Activated naive CD4-positive, alpha-beta T cell treated with anti-CD3 and anti-CD28 coated beads, Interleukin-2, amount 50 U/mL, for 24 hours (primary cell): Measurements from ENCODE around the gene GOSR2.
"Not testable (repeated sequence)": the region's sequence is repeated elsewhere in the genome, so short reads cannot be mapped to it uniquely, and the experiment has no call there.

Experiments used
- H3K27ac Mint-ChIP-seq: one replicate; pipeline ENCODE4 v1.8.0; 2021; ENCODE audit warnings: mild to moderate bottlenecking, mixed read lengths
- H3K27me3 Mint-ChIP-seq: one replicate; pipeline ENCODE4 v1.8.0; 2021; ENCODE audit warnings: mixed read lengths
- H3K36me3 Mint-ChIP-seq: one replicate; pipeline ENCODE4 v1.8.0; 2021; ENCODE audit warnings: mixed read lengths
- H3K4me1 Mint-ChIP-seq: one replicate; pipeline ENCODE4 v1.8.0; 2021; ENCODE audit warnings: mixed read lengths
- H3K4me3 Mint-ChIP-seq: one replicate; pipeline ENCODE4 v1.8.0; 2021; ENCODE audit warnings: mild to moderate bottlenecking, mixed read lengths
- H3K9me3 Mint-ChIP-seq: one replicate; pipeline ENCODE4 v1.8.0; 2021; ENCODE audit warnings: mixed read lengths

Gene GOSR2

DNA sequence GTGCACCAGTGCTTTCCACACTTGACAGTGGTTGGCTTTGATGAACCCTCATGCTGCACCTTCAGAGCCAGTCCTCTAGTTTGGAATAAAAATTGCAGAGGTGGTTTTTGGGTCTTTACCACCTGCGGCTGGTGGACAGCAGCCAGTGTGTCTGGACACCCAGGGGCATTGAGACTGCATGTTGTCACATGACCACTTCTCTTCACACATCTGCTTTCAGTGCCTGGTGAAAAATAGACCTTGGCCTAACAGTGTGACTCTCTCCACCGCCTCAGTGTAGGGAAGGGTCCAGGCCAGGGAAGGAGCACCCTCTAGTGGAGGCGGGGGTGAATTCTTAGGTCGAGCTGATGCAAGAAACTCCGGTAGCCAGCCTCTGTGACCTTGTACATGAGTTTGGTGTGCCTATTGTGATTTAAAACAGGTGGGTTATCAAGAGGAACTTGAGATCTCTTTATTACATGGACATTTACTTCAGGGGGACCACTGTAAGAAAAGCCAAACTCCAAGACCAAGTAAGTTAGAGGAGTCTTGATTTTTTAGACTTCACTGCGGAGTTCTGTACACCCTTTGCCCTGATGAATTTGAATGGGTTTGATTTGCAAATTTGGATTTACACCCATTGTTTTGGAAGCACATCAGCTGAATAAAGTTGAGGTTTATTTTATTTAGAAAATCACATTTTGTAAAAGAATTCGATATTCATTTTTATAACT is 17.9 kb downstream of the GOSR2 start:
- Mint-ChIP-seq H3K9me3 (no peaks in the 10 kb centered on the region), H3K36me3 (peaks cover 4% of the 10 kb centered on the region), H3K4me1 (peaks cover 21% of the 10 kb centered on the region), H3K27ac (peak overlapping the region; percentile 68), H3K4me3 (no peak overlapping the region), H3K27me3 (no peaks in the 10 kb centered on the region)

DNA sequence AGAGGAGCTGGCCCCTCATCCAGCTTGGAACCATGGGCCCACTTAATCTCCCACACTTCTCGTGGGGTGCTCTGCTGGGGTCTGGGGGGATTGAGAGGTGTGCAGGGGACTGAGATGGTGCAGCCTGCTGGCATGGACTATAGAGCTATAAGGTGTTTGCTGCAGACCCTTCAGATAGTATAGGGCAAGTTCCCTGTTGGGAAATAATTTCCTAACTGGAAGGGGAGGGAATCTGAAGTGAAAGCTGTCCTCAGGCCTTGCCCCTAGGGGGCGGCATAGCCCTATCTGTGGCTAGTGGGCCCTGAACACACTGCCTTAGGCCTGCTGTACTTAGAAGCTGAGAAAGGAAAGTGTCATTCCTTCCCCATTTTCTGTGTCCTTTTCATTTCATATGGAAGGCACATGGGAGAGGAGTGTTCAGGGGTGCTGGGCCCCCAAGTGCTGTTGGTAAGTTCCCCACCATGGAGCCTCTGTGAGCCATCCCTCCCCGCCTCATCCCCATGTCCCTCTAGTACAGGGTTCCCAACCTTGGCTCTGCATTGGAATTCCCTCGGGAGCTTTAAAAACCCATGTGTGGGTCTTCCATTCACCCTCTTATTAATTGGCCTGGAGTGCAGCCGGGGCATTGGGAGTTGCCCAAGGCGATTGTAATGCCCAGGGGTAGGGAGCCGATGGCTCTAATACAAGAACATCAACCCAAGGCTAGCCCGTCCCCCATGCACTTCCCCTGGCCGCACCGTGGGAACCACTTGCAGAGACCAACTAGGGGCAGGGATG is 19.7 kb downstream of the GOSR2 start:
- H3K9me3 Mint-ChIP-seq: no peaks in the 10 kb centered on the region
- no peaks in the 10 kb centered on the region for H3K27me3 Mint-ChIP-seq
- H3K4me1 Mint-ChIP-seq: peaks cover 21% of the 10 kb centered on the region
- H3K27ac Mint-ChIP-seq: no peak overlapping the region
- peaks cover 1% of the 10 kb centered on the region for H3K36me3 Mint-ChIP-seq
- H3K4me3 Mint-ChIP-seq: no peak overlapping the region

DNA sequence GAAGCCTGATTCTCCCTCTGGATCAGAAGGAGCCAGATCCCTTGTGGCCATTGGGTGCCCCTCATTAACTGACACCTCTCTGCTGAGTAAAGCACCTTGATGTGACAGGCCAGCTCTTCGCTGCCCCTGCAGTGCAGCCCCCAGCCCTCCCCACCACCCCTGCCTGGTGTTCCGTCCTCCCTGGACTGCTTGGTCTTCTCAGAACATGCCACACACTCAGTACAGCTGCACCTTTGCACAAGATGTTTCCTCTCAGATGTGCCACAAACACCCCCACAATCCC is 20.2 kb downstream of the GOSR2 start:
- H3K9me3 Mint-ChIP-seq: no peaks in the 10 kb centered on the region
- H3K36me3 Mint-ChIP-seq: no peaks in the 10 kb centered on the region
- H3K4me3 Mint-ChIP-seq: no peak overlapping the region
- no peak overlapping the region for H3K27ac Mint-ChIP-seq
- H3K27me3 Mint-ChIP-seq: no peaks in the 10 kb centered on the region
- H3K4me1 Mint-ChIP-seq: peaks cover 21% of the 10 kb centered on the region

DNA sequence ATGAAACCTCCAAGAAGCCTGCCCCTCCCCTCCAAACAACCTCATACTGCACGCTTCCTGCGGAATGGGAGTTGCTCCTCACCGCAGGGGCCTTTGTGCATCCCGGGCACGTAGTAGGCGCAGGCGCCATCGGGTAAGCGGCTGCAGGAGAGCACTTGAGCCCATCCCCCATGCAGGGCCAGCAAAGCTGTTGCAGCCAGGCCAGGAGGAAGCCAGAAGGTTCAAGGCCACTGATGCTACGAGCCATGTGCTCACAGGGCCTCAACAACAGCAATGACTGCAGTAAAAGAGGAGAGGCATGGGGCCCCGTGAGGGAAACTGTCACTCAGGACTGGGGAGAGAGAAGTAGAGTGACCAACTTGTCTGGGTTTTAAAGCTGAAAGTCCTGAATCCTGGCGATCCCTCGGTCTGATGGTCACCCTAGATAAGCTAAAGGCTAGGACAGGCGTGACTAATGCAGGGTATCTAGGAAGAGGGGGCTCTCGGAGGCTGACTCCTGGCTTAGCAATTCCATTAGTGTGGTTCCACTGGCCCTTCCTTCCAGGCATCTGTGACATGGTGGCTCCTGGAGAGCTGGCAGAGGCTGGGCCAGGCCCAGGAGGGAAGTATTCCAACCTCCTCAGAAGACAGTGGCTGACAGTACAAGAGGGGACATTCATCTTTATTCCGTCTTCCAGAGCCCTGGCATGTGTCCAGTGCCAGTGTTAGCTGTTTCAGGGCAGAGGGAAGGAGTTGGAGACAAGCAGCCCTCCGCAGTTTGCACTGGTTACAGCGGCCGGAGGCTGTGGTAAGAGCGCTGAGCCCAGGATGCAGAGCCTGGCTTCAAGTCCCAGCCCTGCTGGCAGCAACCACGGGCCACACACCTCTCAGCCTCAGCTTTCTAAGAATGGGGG is 20.8 kb downstream of the GOSR2 start:
- Mint-ChIP-seq H3K4me1 (peaks cover 21% of the 10 kb centered on the region), H3K27me3 (no peaks in the 10 kb centered on the region), H3K36me3 (no peaks in the 10 kb centered on the region), H3K9me3 (no peaks in the 10 kb centered on the region), H3K4me3 (no peak overlapping the region), H3K27ac (no peak overlapping the region)

DNA sequence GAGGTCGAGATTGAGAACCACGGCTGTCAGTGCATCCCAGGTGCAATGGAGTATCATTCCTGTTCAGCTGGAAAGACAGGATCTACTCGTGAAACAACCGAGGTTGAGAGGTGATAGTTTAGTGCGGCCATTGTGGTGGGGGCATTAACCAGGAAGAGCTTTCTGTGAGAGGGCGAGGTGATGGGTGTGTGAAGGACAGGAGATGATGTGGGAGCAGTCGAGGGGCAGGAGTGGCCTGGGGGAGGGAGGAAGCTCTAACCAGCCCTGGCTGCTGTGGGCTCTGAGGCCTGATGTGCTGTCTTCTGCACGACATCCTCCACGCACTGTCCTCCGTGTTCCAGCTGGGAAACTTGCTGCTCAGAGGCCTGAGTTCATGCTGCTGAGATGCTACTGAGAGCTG is 22.0 kb downstream of the GOSR2 start:
- peaks cover 3% of the 10 kb centered on the region for H3K36me3 Mint-ChIP-seq
- no peak overlapping the region for H3K27ac Mint-ChIP-seq
- no peaks in the 10 kb centered on the region for H3K27me3 Mint-ChIP-seq
- peaks cover 21% of the 10 kb centered on the region for H3K4me1 Mint-ChIP-seq
- H3K4me3 Mint-ChIP-seq: no peak overlapping the region
- H3K9me3 Mint-ChIP-seq: no peaks in the 10 kb centered on the region

DNA sequence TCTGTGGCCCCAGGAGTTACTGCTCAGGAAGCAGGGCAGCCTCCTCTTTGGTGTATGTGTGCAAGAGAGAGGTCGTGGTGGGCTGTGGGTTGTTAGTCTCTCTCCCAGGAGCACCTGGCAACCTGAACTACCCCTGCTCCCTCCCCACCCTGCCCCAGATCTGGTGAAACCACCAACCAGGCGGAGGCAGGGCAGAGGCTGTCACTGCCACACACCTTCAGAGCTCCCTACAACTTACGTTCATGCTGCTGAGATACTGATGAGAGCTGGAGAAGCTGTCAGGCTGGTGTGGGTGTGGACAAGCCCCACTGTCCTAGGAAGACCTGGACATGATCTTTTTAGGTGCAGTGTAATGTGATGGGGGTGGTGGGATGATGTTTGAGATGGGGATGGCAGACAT is 24.3 kb downstream of the GOSR2 start:
- H3K27me3 Mint-ChIP-seq: no peaks in the 10 kb centered on the region
- no peaks in the 10 kb centered on the region for H3K9me3 Mint-ChIP-seq
- H3K4me3 Mint-ChIP-seq: no peak overlapping the region
- no peak overlapping the region for H3K27ac Mint-ChIP-seq
- peaks cover 21% of the 10 kb centered on the region for H3K4me1 Mint-ChIP-seq
- H3K36me3 Mint-ChIP-seq: peaks cover 3% of the 10 kb centered on the region

DNA sequence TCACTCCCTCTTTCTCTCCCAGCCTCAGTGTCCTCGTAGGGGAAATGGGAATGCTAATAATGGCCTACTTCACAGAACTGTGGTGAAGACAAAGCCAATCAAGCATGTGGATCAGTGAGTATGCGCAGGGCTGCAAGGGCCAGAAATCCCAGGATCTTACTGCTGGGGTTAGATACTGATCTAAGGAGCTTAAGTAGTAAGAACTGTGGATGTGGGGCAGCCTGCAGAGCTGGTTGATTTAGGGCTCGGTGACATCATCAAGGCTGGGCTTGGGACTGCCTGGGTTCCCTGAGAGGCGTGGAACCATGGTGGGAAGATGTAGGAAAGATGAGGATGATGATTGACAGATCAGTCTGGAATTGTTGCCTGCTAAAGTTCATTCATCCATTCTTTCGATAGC is 25.6 kb downstream of the GOSR2 start:
- Mint-ChIP-seq H3K4me1 (peaks cover 17% of the 10 kb centered on the region), H3K4me3 (no peak overlapping the region), H3K36me3 (peaks cover 3% of the 10 kb centered on the region), H3K9me3 (no peaks in the 10 kb centered on the region), H3K27me3 (no peaks in the 10 kb centered on the region), H3K27ac (no peak overlapping the region)

DNA sequence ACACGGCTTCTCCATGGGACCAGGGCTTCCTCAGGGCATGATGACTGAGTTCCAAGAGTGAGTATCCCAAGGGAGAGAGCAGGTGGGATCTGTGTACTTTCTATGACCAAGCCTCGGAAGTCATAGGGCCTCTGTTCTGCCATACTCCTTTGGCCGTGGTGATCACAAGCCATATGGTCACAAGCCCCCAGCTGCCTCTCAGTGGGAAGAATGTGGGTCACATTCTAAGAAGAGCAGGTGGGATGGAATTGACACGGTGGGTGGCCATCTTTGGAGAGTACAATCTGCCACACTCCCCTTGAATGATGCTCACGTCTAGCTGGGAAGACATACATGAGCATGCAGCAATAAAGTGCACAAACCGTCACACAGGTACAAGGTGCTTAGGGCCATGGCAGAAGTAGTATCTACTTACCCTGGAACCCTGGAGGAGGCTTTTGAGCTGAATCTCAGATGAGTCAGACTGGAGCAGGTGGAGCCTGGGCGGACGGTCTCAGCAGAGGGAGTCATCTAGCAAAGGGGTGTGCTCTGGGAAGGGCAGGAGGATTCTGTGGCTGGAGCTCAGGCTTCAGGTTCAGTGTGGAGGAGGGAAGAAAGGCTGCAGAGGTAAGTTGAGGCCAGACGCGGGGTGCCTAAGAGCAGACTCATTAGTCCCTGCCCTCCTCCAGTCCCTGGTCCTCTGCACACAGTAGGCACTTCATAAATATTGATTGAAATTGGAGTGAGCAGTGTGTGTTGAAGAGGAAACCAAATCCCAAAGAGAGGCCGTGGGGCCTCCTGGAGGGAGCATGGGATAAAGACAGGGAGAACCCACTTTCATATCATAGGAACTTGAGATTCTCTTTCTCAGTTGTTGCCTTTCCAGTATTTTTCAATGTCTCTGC is 26.6 kb downstream of the GOSR2 start:
- Mint-ChIP-seq H3K36me3 (peaks cover 3% of the 10 kb centered on the region), H3K4me1 (peaks cover 9% of the 10 kb centered on the region), H3K27ac (no peak overlapping the region), H3K9me3 (no peaks in the 10 kb centered on the region), H3K27me3 (no peaks in the 10 kb centered on the region), H3K4me3 (no peak overlapping the region)

DNA sequence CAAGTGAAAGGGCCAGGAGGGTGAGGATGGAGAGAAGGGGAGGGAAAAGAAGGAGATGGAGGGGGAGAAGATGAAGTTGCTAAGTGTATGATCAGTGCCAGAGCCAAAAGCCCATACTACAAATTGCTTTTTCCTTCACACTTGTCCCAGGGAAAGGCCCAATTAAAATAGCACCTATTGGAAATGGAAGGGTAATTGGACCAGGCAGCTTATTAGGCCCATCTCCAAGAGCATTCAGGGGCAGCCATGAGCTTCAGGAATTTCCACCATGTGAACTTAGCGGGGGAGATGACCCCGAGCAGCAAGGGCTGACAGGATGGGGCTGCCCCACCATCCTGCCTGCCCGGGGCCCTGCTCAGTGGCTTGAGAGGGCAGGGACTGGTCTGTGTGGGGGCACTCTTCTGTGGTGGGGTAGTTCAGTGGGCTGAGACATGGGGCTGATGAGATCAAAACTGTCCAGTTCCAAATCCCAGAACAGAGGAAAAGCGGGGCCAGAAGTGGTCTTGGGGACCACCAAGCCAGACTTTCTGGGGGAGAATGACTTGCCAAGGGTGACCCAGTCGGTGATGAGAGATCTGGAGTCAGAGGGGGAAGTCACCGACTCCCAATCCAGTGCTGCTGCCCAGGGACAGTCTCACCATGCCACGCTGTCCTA is 27.5 kb downstream of the GOSR2 start:
- no peak overlapping the region for H3K4me3 Mint-ChIP-seq
- H3K27me3 Mint-ChIP-seq: no peaks in the 10 kb centered on the region
- H3K36me3 Mint-ChIP-seq: peaks cover 4% of the 10 kb centered on the region
- no peak overlapping the region for H3K27ac Mint-ChIP-seq
- no peaks in the 10 kb centered on the region for H3K9me3 Mint-ChIP-seq
- H3K4me1 Mint-ChIP-seq: peaks cover under 1% of the 10 kb centered on the region

DNA sequence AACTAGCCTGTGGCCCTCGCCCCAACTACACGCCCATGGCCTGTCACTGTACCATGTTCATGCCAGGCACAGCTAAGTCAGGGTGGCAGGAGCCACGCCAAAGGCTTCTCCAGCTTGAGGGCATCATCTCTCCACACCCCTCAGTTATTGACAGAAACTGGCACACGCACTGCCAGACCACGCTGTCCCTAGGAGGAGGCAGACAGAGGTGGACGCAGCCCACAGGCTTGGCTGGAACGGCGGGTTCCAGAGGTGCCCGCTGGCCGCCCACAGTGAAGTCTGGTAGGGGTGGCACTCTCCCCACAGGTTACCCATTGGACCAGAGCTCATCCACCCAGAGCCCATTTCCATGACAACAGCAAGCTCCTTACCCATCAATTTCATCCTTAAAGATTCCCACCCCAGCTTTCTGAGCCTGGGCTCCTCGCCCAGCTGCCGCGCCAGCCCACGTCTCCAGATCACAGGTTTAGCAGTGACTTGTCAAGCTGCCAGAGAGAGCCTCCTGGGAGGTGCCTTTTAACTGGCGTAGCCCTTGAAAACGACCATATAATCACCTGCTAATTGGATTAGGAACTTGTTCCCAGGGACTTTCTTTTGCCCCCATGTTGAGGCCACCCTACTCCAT is 28.1 kb downstream of the GOSR2 start:
- Mint-ChIP-seq H3K27ac (no peak overlapping the region), H3K36me3 (peaks cover 8% of the 10 kb centered on the region), H3K27me3 (no peaks in the 10 kb centered on the region), H3K9me3 (no peaks in the 10 kb centered on the region), H3K4me3 (no peak overlapping the region), H3K4me1 (no peaks in the 10 kb centered on the region)

DNA sequence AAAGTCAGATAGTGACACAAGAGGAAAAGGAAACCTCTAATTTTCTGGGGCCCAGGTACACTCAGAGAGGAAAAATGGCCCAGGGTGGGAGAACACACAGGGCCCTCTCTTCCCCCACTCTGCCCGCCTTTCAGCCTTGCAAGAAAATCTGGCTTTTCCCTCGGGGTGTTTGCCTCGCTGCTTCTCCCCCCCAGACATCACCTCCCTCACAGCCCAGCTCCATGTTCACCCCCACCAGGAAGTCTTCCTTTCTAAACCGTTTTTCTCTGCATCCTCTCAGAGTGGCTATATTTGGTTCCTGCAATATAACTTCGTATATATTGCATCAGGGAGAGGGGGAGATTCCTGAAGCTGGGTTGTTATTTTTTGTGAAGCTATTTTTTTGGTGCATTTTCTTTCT is 28.7 kb downstream of the GOSR2 start:
- H3K9me3 Mint-ChIP-seq: no peaks in the 10 kb centered on the region
- no peak overlapping the region for H3K4me3 Mint-ChIP-seq
- H3K36me3 Mint-ChIP-seq: peaks cover 9% of the 10 kb centered on the region
- no peaks in the 10 kb centered on the region for H3K27me3 Mint-ChIP-seq
- no peak overlapping the region for H3K27ac Mint-ChIP-seq
- H3K4me1 Mint-ChIP-seq: no peaks in the 10 kb centered on the region

DNA sequence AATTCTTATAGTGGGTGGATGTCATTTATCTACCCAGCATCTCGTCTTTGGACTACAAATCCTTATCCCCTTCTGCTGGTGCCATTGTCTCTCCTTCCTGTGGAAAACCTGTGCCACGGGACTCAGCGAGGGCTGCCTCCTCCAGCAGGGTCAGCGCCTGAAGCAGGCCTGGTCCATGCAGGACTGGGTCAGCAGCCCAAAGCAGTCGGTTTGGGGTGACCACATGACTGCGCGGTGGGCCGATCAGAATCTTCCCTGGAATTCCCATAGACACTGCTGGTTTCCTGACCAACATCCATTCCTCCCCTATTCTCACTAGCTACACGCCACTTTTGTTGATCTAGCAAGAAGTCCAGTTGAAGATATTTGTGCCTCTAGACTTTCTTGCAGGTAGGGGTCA is 29.2 kb downstream of the GOSR2 start:
- Mint-ChIP-seq H3K9me3 (no peaks in the 10 kb centered on the region), H3K4me1 (no peaks in the 10 kb centered on the region), H3K27me3 (no peaks in the 10 kb centered on the region), H3K36me3 (peaks cover 10% of the 10 kb centered on the region), H3K27ac (no peak overlapping the region), H3K4me3 (no peak overlapping the region)

DNA sequence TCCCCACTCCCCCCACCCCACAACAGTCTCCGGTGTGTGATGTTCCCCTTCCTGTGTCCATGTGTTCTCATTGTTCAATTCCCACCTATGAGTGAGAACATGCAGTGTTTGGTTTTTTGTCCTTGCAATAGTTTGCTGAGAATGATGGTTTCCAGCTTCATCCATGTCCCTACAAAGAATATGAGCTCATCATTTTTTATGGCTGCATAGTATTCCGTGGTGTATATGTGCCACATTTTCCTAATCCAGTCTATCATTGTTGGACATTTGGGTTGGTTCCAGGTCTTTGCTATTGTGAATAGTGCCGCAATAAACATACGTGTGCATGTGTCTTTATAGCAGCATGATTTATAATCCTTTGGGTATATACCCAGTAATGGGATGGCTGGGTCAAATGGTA is 30.2 kb downstream of the GOSR2 start:
- H3K36me3 Mint-ChIP-seq: peaks cover 14% of the 10 kb centered on the region
- H3K27ac Mint-ChIP-seq, H3K27me3 Mint-ChIP-seq, H3K4me3 Mint-ChIP-seq, H3K9me3 Mint-ChIP-seq, H3K4me1 Mint-ChIP-seq: not testable (repeated sequence)

DNA sequence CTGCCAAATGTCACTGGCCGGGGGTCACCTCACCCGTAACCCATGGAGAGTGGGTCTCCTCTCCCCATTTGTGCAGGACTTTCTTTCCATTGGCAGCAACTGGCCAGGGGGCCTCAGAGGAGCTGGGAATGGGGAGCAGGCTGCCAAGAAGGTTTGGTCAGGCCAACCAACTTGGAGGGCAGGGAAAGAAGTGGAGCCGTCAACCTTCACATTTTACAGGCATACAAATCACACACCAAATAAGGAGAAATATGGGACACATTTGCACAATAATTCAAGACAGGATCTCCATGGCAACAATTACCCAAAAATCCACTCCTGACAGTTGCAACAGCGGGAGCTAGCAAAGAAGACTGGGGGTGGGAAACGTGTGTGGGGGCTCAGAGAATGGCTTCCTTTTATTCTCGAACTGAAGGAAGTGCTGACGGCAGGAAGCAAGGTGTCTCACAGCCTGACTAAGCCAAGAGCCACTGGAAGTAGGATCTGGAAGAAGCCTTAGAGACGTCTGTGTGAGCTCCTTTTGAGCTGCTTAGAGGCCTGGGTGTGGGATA is 35.2 kb downstream of the GOSR2 start:
- H3K27me3 Mint-ChIP-seq: no peaks in the 10 kb centered on the region
- H3K4me3 Mint-ChIP-seq: no peak overlapping the region
- H3K36me3 Mint-ChIP-seq: peaks cover 14% of the 10 kb centered on the region
- H3K9me3 Mint-ChIP-seq: peaks cover 10% of the 10 kb centered on the region
- H3K4me1 Mint-ChIP-seq: peaks cover 3% of the 10 kb centered on the region
- H3K27ac Mint-ChIP-seq: no peak overlapping the region
